ENCODE data around the gene MICAL2. TPM values are rescaled to one million over a fixed set of nuclear protein-coding genes. Genes with fewer than 3 reads are reported as not detected.
A peak's percentile ranks its signal among the peaks of the same experiment; 100 is the strongest.

The MICAL2 gene
- total RNA-seq, 2 donors from 2014 or later, result 1.5 to 1.9 TPM

- TF ChIP-seq CTCF (conservative IDR thresholded peaks at IDR 0.05), result no peak
- no peak overlapping the region for H3K4me3 ChIP-seq (ENCODE audit: low read length)
- H3K4me3 Mint-ChIP-seq, result no peak overlapping the region
- H3K4me1 Mint-ChIP-seq, result peaks cover 7% of the 10 kb centered on the region
- no peaks in the 10 kb centered on the region for H3K27me3 ChIP-seq (ENCODE audit: control insufficient read depth, insufficient read depth, low read length, poor library complexity, severe bottlenecking)
- no peaks in the 10 kb centered on the region for H3K36me3 ChIP-seq (ENCODE audit: control insufficient read depth, insufficient read depth, low read length)
- H3K27ac Mint-ChIP-seq, result no peak overlapping the region
- no peak overlapping the region for H3K27ac ChIP-seq (ENCODE audit: low read depth, low read length)
- no peaks in the 10 kb centered on the region for H3K27me3 Mint-ChIP-seq (ENCODE audit: insufficient read depth)
- 96 to 100% methylated on average over 1 to 2 of the region's 2 CpGs for WGBS, 2 experiments (ENCODE audit: insufficient coverage in 1 of 2, insufficient read length in 1 of 2)
- no peaks in the 10 kb centered on the region for H3K4me1 ChIP-seq (ENCODE audit: control insufficient read depth, insufficient read depth, low read length)
- DNase-seq, result no peak
- H3K9me3 ChIP-seq (ENCODE audit: control insufficient read depth, low read length), result no peaks in the 10 kb centered on the region
- H3K9ac ChIP-seq (ENCODE audit: extremely low read depth, low read length, poor library complexity, severe bottlenecking), result no peak overlapping the region
- no peaks in the 10 kb centered on the region for H3K9me3 Mint-ChIP-seq
- H3K36me3 Mint-ChIP-seq (ENCODE audit: low read depth), result no peaks in the 10 kb centered on the region
Observed at GRCh38 chr11:12273618-12273995, 163.2 kb downstream of the MICAL2 start.

- H3K4me3 Mint-ChIP-seq, result no peak overlapping the region
- H3K36me3 ChIP-seq (ENCODE audit: control insufficient read depth, insufficient read depth, low read length), result no peaks in the 10 kb centered on the region
- H3K9me3 ChIP-seq (ENCODE audit: control insufficient read depth, low read length), result no peaks in the 10 kb centered on the region
- no peak for TF ChIP-seq CTCF (conservative IDR thresholded peaks at IDR 0.05)
- 99% methylated on average over 3 of the region's 3 CpGs; no CpG with 5 or more reads in 1 of the 2 experiments for WGBS, 2 experiments (ENCODE audit: insufficient coverage in 1 of 2, insufficient read length in 1 of 2)
- no peaks in the 10 kb centered on the region for H3K27me3 Mint-ChIP-seq (ENCODE audit: insufficient read depth)
- peak; percentile 10 for DNase-seq
- H3K36me3 Mint-ChIP-seq (ENCODE audit: low read depth), result no peaks in the 10 kb centered on the region
- no peaks in the 10 kb centered on the region for H3K27me3 ChIP-seq (ENCODE audit: control insufficient read depth, insufficient read depth, low read length, poor library complexity, severe bottlenecking)
- no peak overlapping the region for H3K27ac ChIP-seq (ENCODE audit: low read depth, low read length)
- H3K4me1 ChIP-seq (ENCODE audit: control insufficient read depth, insufficient read depth, low read length), result no peaks in the 10 kb centered on the region
- H3K4me1 Mint-ChIP-seq, result peaks cover 7% of the 10 kb centered on the region
- H3K4me3 ChIP-seq (ENCODE audit: low read length), result no peak overlapping the region
- H3K9me3 Mint-ChIP-seq, result no peaks in the 10 kb centered on the region
- no peak overlapping the region for H3K9ac ChIP-seq (ENCODE audit: extremely low read depth, low read length, poor library complexity, severe bottlenecking)
- no peak overlapping the region for H3K27ac Mint-ChIP-seq
Observed at GRCh38 chr11:12274056-12274455, 163.7 kb downstream of the MICAL2 start.

- no peak overlapping the region for H3K4me3 Mint-ChIP-seq
- H3K27ac Mint-ChIP-seq, result peak overlapping the region; percentile 33
- no peak overlapping the region for H3K27ac ChIP-seq (ENCODE audit: low read depth, low read length)
- H3K27me3 ChIP-seq (ENCODE audit: control insufficient read depth, insufficient read depth, low read length, poor library complexity, severe bottlenecking), result no peaks in the 10 kb centered on the region
- H3K36me3 Mint-ChIP-seq (ENCODE audit: low read depth), result no peaks in the 10 kb centered on the region
- H3K27me3 Mint-ChIP-seq (ENCODE audit: insufficient read depth), result no peaks in the 10 kb centered on the region
- H3K36me3 ChIP-seq (ENCODE audit: control insufficient read depth, insufficient read depth, low read length), result no peaks in the 10 kb centered on the region
- no peak overlapping the region for H3K4me3 ChIP-seq (ENCODE audit: low read length)
- H3K4me1 Mint-ChIP-seq, result peaks cover 7% of the 10 kb centered on the region
- peak; percentile 35 for DNase-seq
- TF ChIP-seq CTCF (conservative IDR thresholded peaks at IDR 0.05), result no peak
- H3K9me3 Mint-ChIP-seq, result no peaks in the 10 kb centered on the region
- WGBS, 2 experiments (ENCODE audit: insufficient coverage in 1 of 2, insufficient read length in 1 of 2), result 90 to 93% methylated on average over 14 of the region's 14 CpGs
- no peak overlapping the region for H3K9ac ChIP-seq (ENCODE audit: extremely low read depth, low read length, poor library complexity, severe bottlenecking)
- no peaks in the 10 kb centered on the region for H3K4me1 ChIP-seq (ENCODE audit: control insufficient read depth, insufficient read depth, low read length)
- H3K9me3 ChIP-seq (ENCODE audit: control insufficient read depth, low read length), result no peaks in the 10 kb centered on the region
Observed at GRCh38 chr11:12274558-12275197, 164.3 kb downstream of the MICAL2 start.
